IPS DF 4.7 (cell line): ENCODE measurements around the gene SDS.

ENCODE experiments used
- DNase-seq: peaks from one replicate; pipeline ENCODE4 v3.0.0-alpha.2; 2013; ENCODE audit warnings: low spot score; ENCODE audit errors: extremely low read depth

SDS gene

DNA sequence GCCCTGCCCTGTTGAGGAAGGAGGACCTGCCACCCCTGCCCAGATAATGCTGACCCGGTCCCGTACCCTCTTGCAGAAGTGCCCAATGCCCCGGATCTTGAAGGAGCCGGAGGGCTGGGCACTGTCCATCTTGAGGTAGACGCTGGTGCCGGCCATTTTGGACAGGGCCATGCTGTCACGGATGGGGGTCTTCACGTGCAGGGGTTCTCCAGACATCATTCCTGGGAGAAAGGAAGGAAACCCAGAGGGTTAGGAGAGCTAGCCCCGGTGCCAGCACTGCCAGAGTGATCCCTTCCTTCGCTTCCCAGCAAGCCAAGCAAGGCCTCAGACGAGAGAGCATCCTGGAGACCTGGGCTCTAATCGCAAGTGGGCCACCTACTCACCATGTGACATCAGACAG is 4.2 kb downstream of the SDS start:
- no peak for DNase-seq

- no peak for DNase-seq
Measured at GRCh38 chr12:113398346-113399290, 5.1 kb downstream of the SDS start.

DNA sequence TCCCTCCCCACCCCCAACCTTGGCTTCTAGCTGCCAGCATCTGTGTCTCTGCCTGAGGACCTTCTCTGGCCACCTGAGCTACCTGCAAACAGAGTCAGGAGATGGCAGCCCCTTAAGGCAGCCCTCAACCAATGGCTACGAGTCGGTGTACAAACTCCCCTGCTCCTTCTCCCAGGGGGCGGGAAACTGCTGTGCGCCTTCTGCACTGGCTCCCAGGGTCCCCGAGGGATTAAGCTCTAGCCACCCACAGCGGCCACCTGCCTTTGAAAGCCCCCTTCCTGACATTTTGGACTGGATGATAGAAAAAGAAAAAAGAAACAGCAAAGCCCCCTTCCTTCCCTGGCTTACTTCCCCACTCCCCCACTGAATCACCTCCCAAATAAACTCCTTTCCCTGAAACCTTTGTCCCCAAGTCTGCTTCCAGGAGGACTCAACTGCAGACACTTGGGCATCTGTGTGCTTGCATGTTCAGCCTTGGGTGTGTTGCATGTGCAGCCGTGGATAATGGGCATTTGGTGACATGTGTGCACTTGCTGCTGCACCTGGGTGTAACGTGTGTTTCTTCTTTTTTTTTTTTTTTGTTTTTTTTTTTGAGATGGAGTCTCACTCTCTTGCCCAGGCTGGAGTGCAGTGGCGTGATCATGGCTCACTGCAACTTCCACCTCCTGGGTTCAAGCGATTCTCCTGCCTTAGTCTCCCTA is 6.0 kb downstream of the SDS start:
- no peak for DNase-seq

DNA sequence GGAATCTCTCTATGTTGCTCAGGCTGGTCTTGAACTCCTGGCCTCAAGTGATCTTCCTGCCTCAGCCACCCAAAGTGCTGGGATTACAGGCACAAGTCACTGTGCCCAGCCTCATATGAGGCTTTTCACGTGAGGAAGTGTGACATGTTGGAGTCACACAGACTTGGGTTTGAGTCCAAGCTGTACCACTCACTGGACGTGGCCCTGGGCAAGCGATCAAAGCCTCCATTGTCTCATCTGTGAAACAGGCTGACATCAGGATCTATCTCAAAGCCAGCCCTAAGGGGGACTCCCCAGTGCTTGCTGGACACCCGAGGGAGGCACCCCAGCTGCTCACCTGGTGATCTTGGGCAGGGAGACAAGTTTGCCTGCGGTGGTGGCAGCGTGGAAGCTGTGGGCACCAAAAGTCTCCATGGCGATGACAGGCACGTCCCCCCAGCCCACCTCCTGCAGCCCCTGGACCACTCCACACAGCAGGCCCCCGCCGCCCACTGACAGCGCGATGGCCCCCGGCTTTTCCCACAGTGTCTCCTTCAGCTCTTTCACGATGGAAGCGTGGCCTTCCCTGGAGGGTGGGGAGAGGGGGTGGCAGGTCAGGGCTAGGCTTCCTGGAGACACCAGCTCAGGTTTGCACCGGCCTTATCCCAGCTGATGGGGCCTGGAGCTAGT is 6.7 kb downstream of the SDS start:
- no peak for DNase-seq

- DNase-seq, result no peak
Measured at GRCh38 chr12:113396200-113396599, 7.5 kb downstream of the SDS start.

- no peak for DNase-seq
Measured at GRCh38 chr12:113395119-113395518, 8.6 kb downstream of the SDS start.

GRCh38 chr12:113393749-113394148 is 9.9 kb downstream of the SDS start:
- no peak for DNase-seq

DNA sequence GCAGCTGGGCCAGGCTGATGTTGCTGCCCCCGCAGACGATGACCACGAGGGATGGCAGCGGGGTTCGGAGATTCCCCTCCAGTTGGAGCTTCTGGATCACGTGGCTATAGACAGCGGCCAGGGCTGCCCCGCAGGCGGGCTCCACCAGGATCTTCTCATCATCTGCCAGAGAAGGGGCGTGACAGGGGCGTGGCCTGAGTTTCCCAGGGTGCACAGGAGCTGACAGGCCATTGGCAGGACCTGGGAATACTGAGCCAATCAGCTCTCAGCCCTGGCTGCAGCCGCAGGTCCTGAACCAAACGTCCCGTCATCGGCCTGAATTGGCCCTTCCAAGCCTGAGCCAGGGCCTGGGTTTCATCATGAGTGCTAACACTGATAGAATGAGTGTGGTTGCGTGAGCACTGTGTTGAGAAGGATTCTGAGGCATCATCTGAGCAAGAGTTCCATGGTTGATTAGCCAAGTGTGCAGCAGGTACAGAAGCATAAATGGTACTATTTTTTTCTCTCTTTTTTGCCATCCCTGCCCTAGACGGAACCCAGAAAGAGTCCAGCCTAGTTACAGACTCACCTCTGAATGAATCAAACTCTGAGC is 10.6 kb downstream of the SDS start:
- peak; percentile 76 for DNase-seq

GRCh38 chr12:113392520-113392919 is 11.2 kb downstream of the SDS start:
- DNase-seq, result no peak

- DNase-seq, result no peak
Measured at GRCh38 chr12:113391650-113392337, 11.9 kb downstream of the SDS start.

DNA sequence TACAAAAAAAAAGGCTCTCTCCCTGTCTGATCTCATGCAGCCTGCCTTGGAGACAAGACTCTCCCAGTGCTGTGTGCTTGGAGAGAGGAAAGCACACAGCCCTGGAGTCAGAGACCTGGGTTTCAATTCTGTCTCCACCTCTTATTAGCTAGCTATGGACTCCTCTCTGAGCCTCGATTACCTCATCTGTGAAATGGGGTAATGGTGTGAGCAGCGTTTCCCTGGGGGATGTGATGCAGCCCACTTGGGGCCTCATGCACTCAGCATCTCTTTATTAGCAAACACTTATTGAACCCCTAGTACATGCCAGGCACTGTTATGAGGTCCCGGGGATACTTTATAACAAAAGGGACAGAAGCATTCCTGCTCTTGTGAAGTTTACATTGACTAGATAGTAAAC is 12.5 kb downstream of the SDS start:
- no peak for DNase-seq

DNA sequence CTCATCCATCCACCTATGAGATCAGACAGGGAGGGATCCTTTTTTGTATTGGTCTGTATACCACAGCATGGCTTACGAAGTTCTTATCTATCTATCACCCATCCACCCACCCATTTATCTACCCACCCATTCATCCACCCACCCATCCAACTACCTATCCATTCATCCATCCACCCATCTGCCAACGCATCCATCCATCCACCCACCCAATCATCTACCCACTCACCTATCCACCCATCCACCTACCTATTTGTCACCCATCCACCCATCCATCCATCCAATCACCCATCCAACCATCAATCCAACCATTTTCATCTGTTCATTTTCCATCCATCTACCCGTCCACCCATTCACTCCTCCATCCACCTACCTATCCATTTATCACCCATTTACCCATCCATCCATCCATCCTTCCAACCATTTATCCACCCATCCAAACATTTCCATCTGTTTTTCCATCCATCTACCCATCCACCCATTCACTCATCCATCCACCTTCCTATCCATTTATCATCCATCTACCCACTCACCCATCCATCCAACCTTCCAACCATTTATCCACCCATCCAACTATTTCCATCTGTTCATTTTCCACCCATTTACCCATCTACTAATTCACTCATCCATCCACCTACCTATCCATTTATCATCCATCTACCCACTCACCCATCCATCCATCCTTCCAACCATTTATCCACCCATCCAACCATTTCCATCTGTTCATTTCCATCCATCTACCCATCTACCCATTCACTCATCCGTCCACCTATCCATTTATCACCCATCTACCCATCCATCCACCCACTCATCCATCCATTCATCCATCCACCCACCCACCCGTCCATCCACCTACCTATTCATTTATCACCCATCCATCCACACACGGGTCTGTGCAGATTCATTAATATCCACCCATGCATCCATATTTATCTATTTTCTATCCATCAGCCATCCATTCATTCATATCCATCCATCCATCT is 13.3 kb downstream of the SDS start:
- DNase-seq, result no peak

- DNase-seq, result no peak
Measured at GRCh38 chr12:113388351-113388750, 15.3 kb downstream of the SDS start.

GRCh38 chr12:113387631-113388030 is 16.1 kb downstream of the SDS start:
- DNase-seq, result no peak

GRCh38 chr12:113386866-113387566 is 16.7 kb downstream of the SDS start:
- DNase-seq, result no peak

- DNase-seq, result no peak
Measured at GRCh38 chr12:113385282-113385882, 18.3 kb downstream of the SDS start.

DNA sequence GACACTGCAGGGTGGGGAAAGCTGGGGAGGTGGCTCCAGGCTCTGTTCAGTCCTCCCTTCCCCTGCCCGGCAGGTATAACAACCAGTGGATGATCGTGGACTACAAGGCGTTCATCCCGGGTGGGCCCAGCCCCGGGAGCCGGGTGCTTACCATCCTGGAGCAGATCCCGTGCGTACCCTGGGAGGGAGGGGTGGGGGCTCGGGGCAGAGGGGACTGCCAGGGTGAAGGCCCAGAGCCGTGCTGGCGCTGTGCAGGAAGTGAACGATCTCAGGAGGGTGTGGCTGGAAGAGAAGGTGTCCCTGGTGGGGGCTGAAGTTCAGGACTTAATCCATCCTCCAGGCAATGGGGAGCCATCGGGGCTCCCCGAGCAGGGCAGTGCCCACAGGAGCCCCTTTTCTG is 18.9 kb downstream of the SDS start:
- DNase-seq, result no peak

DNA sequence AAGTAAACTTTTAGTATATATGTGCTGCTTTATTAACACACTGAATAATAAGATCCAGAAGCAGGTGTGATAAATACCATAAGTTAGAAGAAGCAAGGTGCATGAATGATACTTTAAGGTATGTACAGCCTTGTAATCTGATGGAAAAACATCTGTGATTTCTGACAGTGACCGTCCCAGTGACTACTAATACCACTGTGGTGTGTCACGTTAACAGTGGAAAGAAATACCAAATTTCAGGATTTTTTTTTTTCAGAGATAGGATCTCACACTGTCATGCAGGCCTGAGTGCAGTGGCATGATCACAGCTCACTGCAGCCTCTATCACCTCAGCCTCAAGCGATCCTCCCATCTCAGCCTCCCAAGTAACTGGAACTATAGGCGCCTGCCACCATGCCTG is 21.5 kb downstream of the SDS start:
- DNase-seq, result no peak

DNA sequence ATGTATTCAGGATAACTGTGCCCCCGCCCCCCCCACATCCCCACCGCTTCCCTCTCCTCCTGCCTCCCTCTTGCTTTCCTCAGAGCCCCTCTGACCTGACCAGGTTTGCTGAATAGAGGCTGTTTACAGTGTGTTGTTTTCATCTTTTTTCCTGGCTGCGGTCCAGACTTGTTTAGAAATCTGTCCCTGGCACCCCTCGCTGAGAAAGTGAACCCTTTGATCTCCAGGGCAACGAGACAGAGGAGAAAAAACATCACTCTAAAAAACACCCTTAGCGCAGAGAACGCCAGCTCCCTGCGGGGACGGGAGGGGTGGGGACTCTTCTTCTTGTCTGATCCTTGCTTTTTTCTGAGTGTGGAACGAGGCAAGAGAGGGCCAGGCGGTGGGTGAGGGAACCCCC is 22.5 kb downstream of the SDS start:
- DNase-seq, result no peak
